ENCODE data around the gene LIFR. TPM values are rescaled to one million over a fixed set of nuclear protein-coding genes. Genes with fewer than 3 reads are reported as not detected.

LIFR gene
- total RNA-seq, 1 donor from 2014 or later, result 7.5 TPM

DNA sequence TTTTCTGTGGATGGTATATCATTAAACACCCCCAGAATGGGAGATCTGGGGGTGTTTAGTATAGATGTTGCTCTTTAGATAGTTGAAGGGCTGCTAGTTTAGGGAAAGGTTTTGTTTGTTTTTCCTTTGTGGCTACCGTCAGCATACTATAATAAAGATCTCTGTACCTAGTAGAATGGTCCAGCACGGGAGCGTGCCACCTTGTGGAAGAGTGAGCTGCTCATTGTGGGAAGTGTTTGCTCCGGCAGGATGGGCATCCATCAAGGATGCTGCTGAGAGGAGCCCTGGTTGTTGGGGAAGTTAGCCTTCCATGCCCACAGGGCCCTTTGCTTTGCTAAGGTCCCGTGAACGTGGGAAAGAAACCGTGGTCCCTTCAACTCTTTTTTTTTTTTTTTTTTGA is 113.1 kb downstream of the LIFR start:
- H3K4me1 Mint-ChIP-seq (ENCODE audit: low read depth), result no peaks in the 10 kb centered on the region
- peaks cover 16% of the 10 kb centered on the region for H3K27me3 Mint-ChIP-seq (ENCODE audit: low read depth)
- DNase-seq (ENCODE audit: low spot score), result no peak
- H3K9me3 Mint-ChIP-seq (ENCODE audit: low read depth), result peaks cover 2% of the 10 kb centered on the region
- H3K4me3 Mint-ChIP-seq (ENCODE audit: unreplicated experiment), result no peak overlapping the region
- H3K27ac Mint-ChIP-seq (ENCODE audit: unreplicated experiment), result no peak overlapping the region
- H3K36me3 Mint-ChIP-seq (ENCODE audit: low read depth), result no peaks in the 10 kb centered on the region
- TF ChIP-seq CTCF (IDR thresholded peaks at IDR 0.05), result no peak

DNA sequence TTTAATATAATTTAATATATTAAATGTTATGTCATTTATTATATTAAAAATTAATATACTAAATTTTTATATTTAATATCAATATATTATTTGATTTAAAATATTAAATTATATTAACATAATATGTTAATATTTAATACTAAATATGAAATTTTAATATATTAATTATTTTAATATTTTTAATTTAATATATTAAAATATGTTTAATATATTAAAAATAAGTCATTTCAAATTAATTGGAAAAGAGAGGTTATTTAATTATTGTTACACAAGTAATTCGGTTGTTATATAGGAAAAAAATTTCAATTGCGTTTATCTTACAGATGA is 114.2 kb downstream of the LIFR start:
- Mint-ChIP-seq H3K27me3 (ENCODE audit: low read depth) (peaks cover 16% of the 10 kb centered on the region), H3K9me3 (ENCODE audit: low read depth) (peaks cover 2% of the 10 kb centered on the region), H3K4me3 (ENCODE audit: unreplicated experiment) (no peak overlapping the region), H3K36me3 (ENCODE audit: low read depth) (no peaks in the 10 kb centered on the region), H3K4me1 (ENCODE audit: low read depth) (peaks cover under 1% of the 10 kb centered on the region), H3K27ac (ENCODE audit: unreplicated experiment) (no peak overlapping the region)
- no peak for TF ChIP-seq CTCF (IDR thresholded peaks at IDR 0.05)
- DNase-seq (ENCODE audit: low spot score), result no peak

DNA sequence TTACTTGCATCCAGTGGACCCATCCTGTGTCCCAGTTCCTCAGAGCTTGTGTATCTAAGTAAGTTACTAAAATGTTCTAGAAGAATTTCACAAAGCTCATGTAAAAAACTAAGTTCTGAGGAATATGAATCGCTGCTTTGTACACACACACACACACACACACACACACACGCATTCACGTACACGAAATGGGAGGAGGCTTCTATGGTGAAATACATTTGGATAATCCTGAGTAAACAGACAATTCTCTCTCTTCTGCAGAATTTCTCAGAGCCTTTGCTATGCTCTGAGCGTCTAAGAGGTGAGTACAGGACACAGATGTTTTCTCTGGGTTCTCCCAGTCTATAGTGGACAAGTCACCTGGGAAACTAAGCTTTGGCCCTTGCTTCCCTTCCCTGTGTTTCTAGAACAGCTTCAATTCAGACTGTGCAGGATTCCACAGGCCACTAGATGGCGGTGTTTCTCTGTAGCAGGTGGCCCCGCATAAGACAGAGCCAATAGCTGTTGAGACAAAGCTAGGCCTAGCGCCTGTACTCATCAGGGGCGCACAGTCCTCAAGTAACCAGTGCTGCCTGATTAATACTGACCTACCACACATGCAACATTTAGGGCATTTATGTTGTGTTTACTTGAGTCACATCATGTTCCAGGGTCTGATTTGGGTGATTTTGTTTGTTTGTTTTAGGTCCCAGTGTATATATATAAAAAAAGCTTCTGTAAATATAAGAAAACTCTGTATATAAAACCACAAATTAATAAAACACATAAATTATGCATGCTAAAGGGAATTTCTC is 114.8 kb downstream of the LIFR start:
- no peak overlapping the region for H3K4me3 Mint-ChIP-seq (ENCODE audit: unreplicated experiment)
- H3K27ac Mint-ChIP-seq (ENCODE audit: unreplicated experiment), result no peak overlapping the region
- DNase-seq (ENCODE audit: low spot score), result no peak
- peaks cover 2% of the 10 kb centered on the region for H3K9me3 Mint-ChIP-seq (ENCODE audit: low read depth)
- peak; percentile 94 for TF ChIP-seq CTCF (IDR thresholded peaks at IDR 0.05)
- H3K27me3 Mint-ChIP-seq (ENCODE audit: low read depth), result peaks cover 16% of the 10 kb centered on the region
- no peaks in the 10 kb centered on the region for H3K36me3 Mint-ChIP-seq (ENCODE audit: low read depth)
- peaks cover 6% of the 10 kb centered on the region for H3K4me1 Mint-ChIP-seq (ENCODE audit: low read depth)

DNA sequence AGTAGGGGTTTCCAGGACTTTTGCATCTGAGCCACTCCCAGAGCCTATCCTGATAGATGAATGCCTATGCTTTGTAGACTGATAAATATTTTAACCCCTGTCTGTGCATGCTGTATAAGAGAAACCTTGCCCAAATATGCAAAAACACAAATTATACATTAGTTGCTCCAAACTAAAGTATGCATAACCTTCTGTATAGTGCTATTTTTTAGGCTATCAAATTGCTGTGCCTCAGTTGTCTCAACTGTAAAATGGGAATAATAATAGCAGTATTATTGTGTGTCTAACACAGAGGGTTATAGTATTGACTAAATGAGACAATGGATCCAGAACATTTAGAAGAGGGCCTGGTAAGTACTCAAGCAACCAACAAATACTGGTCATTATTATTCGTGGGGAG is 117.7 kb downstream of the LIFR start:
- Mint-ChIP-seq H3K4me1 (ENCODE audit: low read depth) (peaks cover 30% of the 10 kb centered on the region), H3K27ac (ENCODE audit: unreplicated experiment) (no peak overlapping the region), H3K27me3 (ENCODE audit: low read depth) (peaks cover 12% of the 10 kb centered on the region), H3K36me3 (ENCODE audit: low read depth) (no peaks in the 10 kb centered on the region), H3K9me3 (ENCODE audit: low read depth) (peaks cover 2% of the 10 kb centered on the region), H3K4me3 (ENCODE audit: unreplicated experiment) (no peak overlapping the region)
- no peak for DNase-seq (ENCODE audit: low spot score)
- no peak for TF ChIP-seq CTCF (IDR thresholded peaks at IDR 0.05)

DNA sequence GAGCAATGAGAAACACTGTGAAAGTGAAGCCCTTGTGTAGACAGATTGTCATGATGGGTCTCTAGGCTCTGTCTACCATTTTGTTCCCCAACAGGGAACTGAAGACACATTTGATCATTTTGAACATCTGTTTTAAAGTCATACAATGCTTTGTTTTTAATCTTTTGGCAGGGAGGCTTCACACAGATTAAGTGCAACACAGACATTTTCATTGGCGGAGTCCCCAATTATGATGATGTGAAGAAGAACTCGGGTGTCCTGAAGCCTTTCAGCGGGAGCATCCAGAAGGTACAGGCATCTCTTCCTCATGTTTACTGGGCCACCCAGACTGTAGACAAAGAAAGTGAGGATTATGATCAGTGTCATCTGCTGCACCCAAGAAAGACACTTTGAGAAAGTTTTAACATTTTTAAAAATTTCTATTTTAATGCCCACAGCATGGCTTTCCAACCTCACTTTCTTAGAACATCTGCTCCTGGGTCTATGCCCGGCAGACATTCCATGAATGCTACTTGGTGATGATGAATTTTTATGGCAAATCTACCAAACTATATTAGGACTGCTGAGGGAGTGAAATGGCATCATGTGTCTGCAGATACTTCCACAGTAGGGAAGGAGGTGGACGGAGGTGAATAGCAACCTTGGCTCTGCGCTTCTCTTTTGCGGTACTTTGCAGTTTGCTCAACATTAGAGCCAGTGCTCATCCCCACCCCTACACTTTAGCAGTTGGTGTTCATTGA is 121.3 kb downstream of the LIFR start:
- DNase-seq (ENCODE audit: low spot score), result no peak
- no peaks in the 10 kb centered on the region for H3K36me3 Mint-ChIP-seq (ENCODE audit: low read depth)

More for the DNA sequence above, 121.3 kb downstream of the LIFR start:
- no peak overlapping the region for H3K27ac Mint-ChIP-seq (ENCODE audit: unreplicated experiment)
- no peak overlapping the region for H3K4me3 Mint-ChIP-seq (ENCODE audit: unreplicated experiment)
- peaks cover 40% of the 10 kb centered on the region for H3K4me1 Mint-ChIP-seq (ENCODE audit: low read depth)
- TF ChIP-seq CTCF (IDR thresholded peaks at IDR 0.05), result no peak
- H3K9me3 Mint-ChIP-seq (ENCODE audit: low read depth), result peaks cover 2% of the 10 kb centered on the region
- peaks cover 9% of the 10 kb centered on the region for H3K27me3 Mint-ChIP-seq (ENCODE audit: low read depth)

Measured in chondrocyte (in vitro differentiated cells).